K562 (cell line): Measurements from ENCODE around the gene ANKRD11. TPM values are rescaled to one million over a fixed set of nuclear protein-coding genes. Genes with fewer than 3 reads are reported as not detected.

Source experiments
- AFF4 ChIP-seq: sonication (generic); formaldehyde crosslinking; IDR thresholded peaks from 2 replicates; pipeline ENCODE4 v1.8.0; 2023; ENCODE audit warnings: mild to moderate bottlenecking, missing genetic modification reagents
- CBFA2T2 ChIP-seq: fragments of 450-650 bp; conservative IDR thresholded peaks from 2 replicates; pipeline ENCODE4 v1.6.1; 2017; ENCODE audit warnings: mild to moderate bottlenecking
- CREB3L1 ChIP-seq: fragments of 450-650 bp; IDR thresholded peaks from 2 replicates; pipeline ENCODE4 v1.6.1; 2014; ENCODE audit warnings: low read depth, mild to moderate bottlenecking, moderate library complexity, borderline replicate concordance
- DEAF1 ChIP-seq: fragments of 450-650 bp; formaldehyde crosslinking; IDR thresholded peaks from 2 replicates; pipeline ENCODE4 v1.4.0; 2020; ENCODE audit warnings: mild to moderate bottlenecking, moderate library complexity
- ELF1 ChIP-seq: fragments of 200-800 bp; sonication (Bioruptor generic); IDR thresholded peaks from 2 replicates; pipeline ENCODE4 v1.6.1; 2016; ENCODE audit warnings: missing genetic modification characterization, missing compliant biosample characterization
- FOXP1 ChIP-seq: sonication (generic); formaldehyde crosslinking; IDR thresholded peaks from 2 replicates; pipeline ENCODE4 v1.8.0; 2022; ENCODE audit warnings: mild to moderate bottlenecking, missing genetic modification reagents
- MAX ChIP-seq: sonication (generic); formaldehyde crosslinking; IDR thresholded peaks from 2 replicates; pipeline ENCODE4 v1.9.0; 2022; ENCODE audit warnings: mild to moderate bottlenecking, missing genetic modification reagents
- MEF2A ChIP-seq: IDR thresholded peaks from 2 replicates; pipeline ENCODE4 v1.6.1; 2011; ENCODE audit warnings: low read depth, mild to moderate bottlenecking, low read length, moderate library complexity; ENCODE audit not compliant: control insufficient read depth
- PRDM10 ChIP-seq: fragments of 450-650 bp; IDR thresholded peaks from 2 replicates; pipeline ENCODE4 v1.6.1; 2018; ENCODE audit not compliant: partially characterized antibody
- RBM22 ChIP-seq: fragments of 200-400 bp; formaldehyde crosslinking; IDR thresholded peaks from 2 replicates; pipeline ENCODE4 v1.6.1; 2018; ENCODE audit warnings: low read length, low read depth; ENCODE audit not compliant: poor library complexity, severe bottlenecking
- SETDB1 ChIP-seq: IDR thresholded peaks from one replicate; pipeline ENCODE4 v1.6.1; 2012; ENCODE audit warnings: low read length, control low read depth, inconsistent platforms
- SMARCC2 ChIP-seq: fragments of 450-650 bp; IDR thresholded peaks from 2 replicates; pipeline ENCODE4 v1.6.1; 2017; ENCODE audit warnings: antibody characterized with exemption, moderate library complexity, mild to moderate bottlenecking, low read depth
- ZNF354B ChIP-seq: fragments of 250-450 bp; sonication (Bioruptor Pico); IDR thresholded peaks from 2 replicates; pipeline ENCODE4 v1.4.0; 2020
- ZNF586 ChIP-seq: fragments of 450-650 bp; formaldehyde crosslinking; conservative IDR thresholded peaks from 2 replicates; pipeline ENCODE4 v1.4.0; 2020; ENCODE audit warnings: mild to moderate bottlenecking, moderate library complexity
- polyA plus RNA-seq, 8 experiments: library from polyadenylated mRNA; depleted of rRNA in 4 of 8; stranded (reverse) in 5 of 8; unstranded in 3 of 8; fragments of >200 nt; fragmentation: Nextera tagmentation in 2 of 8; fragmentation: Illumina TruSeq in 1 of 8; extraction: Ambion mirVana in 2 of 8; extraction: Trizol in 1 of 8; gene quantifications; 2 replicates each; pipeline versions ENCODE4 v1.2.1 to v1.2.3, GENCODE V29; 2011 to 2014; ENCODE audit warnings: inconsistent platforms in 1 of 8, missing spikeins in 1 of 8
- total RNA-seq, 7 experiments: library from RNA; depleted of rRNA in 6 of 7; stranded (reverse); fragments of >200 nt in 6 of 7; fragmentation: Illumina TruSeq in 2 of 7; extraction: Trizol in 2 of 7; gene quantifications; 2 replicates each; pipeline versions ENCODE4 v1.2.1 to v1.2.3, GENCODE V29; 2011 to 2021; ENCODE audit warnings: low replicate concordance in 1 of 7

ANKRD11 gene
- total and polyA plus RNA-seq, 9 of the 15 experiments (the other 6 are each of a cell fraction or from before 2014, with no cell fraction given), result 4.7 to 126 (median 31.7) TPM

- TF ChIP-seq FOXP1 (CRISPR knock-in tag), result 0 out of 2 replicates have a peak, but pooled peaks have one; percentile 48
- no peak for TF ChIP-seq ZNF586 (CRISPR knock-in tag)
- TF ChIP-seq SMARCC2, result no peak
- no peak for TF ChIP-seq CBFA2T2
- TF ChIP-seq MEF2A, result no peak
- TF ChIP-seq PRDM10, result peak; percentile 51
- no peak for TF ChIP-seq DEAF1 (CRISPR knock-in tag)
- no peak for TF ChIP-seq ZNF354B (CRISPR knock-in tag)
- 0 out of 2 replicates have a peak, but pooled peaks have one; percentile 25 for TF ChIP-seq AFF4 (CRISPR knock-in tag)
- TF ChIP-seq MAX (CRISPR knock-in tag), result no peak; the same call in none of the 2 replicates
- no peak for TF ChIP-seq SETDB1
- peak; percentile 68; the same call in 1 of the 2 replicates for TF ChIP-seq CREB3L1
- no peak for TF ChIP-seq ELF1
- TF ChIP-seq RBM22, result no peak
Measured at GRCh38 chr16:89507834-89508590, 17.7 kb upstream of the ANKRD11 start, which contains the start of gene SPG7 (continued).
